Nephron (organoid): ENCODE results near the gene SNCAIP.

Experiments
- H3K27ac Mint-ChIP-seq, 3 experiments: 2 replicates each; pipeline ENCODE4 v1.8.0; 2020; ENCODE audit warnings: mixed read lengths in 3 of 3, mild to moderate bottlenecking in 2 of 3, moderate library complexity in 1 of 3
- H3K27me3 Mint-ChIP-seq: 2 replicates; pipeline ENCODE4 v1.8.0; 2021; ENCODE audit warnings: low read depth, mild to moderate bottlenecking, moderate library complexity, mixed read lengths
- H3K36me3 Mint-ChIP-seq: 2 replicates; pipeline ENCODE4 v1.8.0; 2020; ENCODE audit warnings: low read depth, mixed read lengths
- H3K4me1 Mint-ChIP-seq: 2 replicates; pipeline ENCODE4 v1.8.0; 2020; ENCODE audit warnings: mixed read lengths
- H3K4me3 Mint-ChIP-seq, 3 experiments: 2 replicates each; pipeline ENCODE4 v1.8.0; 2020; ENCODE audit warnings: mild to moderate bottlenecking in 3 of 3, mixed read lengths in 3 of 3, moderate library complexity in 2 of 3
- H3K9me3 Mint-ChIP-seq: 2 replicates; pipeline ENCODE4 v1.8.0; 2020; ENCODE audit warnings: mixed read lengths
- TF ChIP-seq, protein P1 (sequence below), 3 experiments: fragments of 200-600 bp; sonication (generic); IDR thresholded peaks; one replicate each; pipeline ENCODE4 v1.5.0; 2021; ENCODE audit warnings: antibody characterized with exemption in 3 of 3; ENCODE audit not compliant: unreplicated experiment in 3 of 3

SNCAIP gene

DNA sequence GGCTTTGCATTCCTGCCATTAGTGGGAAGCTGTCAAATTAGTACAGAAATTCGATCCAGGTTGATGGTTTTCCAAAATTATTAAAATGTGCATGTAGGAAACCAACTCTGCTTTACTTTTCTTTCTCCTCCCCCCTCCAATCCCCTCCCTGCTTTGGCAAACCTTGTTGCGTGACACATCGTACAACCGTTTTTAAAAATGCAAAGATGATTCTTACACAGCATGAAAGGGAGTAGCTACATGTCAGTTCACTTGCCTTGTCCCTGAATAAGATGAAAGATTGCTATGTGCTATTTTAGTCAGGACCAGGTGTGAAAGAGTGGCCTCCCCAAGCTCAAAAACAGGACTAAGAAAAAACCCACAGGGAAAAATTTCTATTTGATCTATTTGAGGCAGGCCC lies 11.7 kb downstream of the SNCAIP start:
- H3K27ac Mint-ChIP-seq, result peak overlapping the region in 1 of 3 experiments; percentile 73
- peaks cover 4% of the 10 kb centered on the region for H3K27me3 Mint-ChIP-seq
- TF ChIP-seq, protein P1, sequence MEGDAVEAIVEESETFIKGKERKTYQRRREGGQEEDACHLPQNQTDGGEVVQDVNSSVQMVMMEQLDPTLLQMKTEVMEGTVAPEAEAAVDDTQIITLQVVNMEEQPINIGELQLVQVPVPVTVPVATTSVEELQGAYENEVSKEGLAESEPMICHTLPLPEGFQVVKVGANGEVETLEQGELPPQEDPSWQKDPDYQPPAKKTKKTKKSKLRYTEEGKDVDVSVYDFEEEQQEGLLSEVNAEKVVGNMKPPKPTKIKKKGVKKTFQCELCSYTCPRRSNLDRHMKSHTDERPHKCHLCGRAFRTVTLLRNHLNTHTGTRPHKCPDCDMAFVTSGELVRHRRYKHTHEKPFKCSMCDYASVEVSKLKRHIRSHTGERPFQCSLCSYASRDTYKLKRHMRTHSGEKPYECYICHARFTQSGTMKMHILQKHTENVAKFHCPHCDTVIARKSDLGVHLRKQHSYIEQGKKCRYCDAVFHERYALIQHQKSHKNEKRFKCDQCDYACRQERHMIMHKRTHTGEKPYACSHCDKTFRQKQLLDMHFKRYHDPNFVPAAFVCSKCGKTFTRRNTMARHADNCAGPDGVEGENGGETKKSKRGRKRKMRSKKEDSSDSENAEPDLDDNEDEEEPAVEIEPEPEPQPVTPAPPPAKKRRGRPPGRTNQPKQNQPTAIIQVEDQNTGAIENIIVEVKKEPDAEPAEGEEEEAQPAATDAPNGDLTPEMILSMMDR (IDR thresholded peaks at IDR 0.05; ENCODE audit: unreplicated experiment in 3 of 3), result no peak
- H3K9me3 Mint-ChIP-seq, result no peaks in the 10 kb centered on the region
- H3K4me3 Mint-ChIP-seq, result no peak overlapping the region
- peaks cover 59% of the 10 kb centered on the region for H3K4me1 Mint-ChIP-seq
- H3K36me3 Mint-ChIP-seq, result peaks cover 11% of the 10 kb centered on the region

DNA sequence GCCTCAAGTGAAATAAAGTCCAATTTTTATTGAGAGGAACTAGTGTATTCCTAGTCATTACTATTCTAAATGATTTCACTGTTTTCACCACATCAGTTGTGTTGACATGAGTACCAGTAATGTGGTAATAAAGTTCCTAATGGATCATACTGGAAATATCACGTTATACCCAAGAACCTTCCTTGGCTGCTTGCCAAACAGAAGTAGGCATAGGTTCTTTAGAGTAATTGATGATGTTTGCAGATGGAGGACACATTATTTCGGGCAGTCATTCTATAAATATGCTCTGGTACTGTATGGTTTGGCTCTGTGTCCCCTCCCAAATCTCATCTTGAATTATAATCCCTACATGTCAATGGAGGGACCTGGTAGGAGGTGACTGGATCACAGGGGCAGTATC lies 15.1 kb downstream of the SNCAIP start:
- Mint-ChIP-seq H3K27ac (no peak overlapping the region), H3K4me3 (no peak overlapping the region), H3K27me3 (no peaks in the 10 kb centered on the region), H3K9me3 (no peaks in the 10 kb centered on the region), H3K36me3 (no peaks in the 10 kb centered on the region), H3K4me1 (peaks cover 34% of the 10 kb centered on the region)
- TF ChIP-seq, protein P1 (IDR thresholded peaks at IDR 0.05; ENCODE audit: unreplicated experiment in 3 of 3), result no peak

DNA sequence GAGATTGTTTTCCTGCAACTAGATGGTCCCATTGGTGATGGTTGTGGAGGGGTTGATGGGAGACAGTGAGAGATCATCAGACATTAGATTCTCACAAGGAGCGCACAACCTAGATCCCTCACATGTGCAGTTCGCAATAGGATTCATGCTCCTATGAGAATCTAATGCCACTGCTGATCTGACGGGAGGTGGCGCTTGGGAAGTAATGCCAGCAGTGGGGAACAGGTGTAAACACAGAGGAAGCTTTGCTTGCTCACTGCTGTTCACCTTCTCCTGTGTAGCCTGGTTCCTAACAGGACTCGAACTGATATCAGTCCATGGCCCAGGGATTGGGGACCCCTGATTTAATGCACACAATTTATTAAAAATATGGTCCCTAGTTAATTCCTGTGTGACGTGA lies 18.8 kb downstream of the SNCAIP start:
- H3K27me3 Mint-ChIP-seq, result no peaks in the 10 kb centered on the region
- TF ChIP-seq, protein P1 (IDR thresholded peaks at IDR 0.05; ENCODE audit: unreplicated experiment in 3 of 3), result no peak
- H3K36me3 Mint-ChIP-seq, result peaks cover 4% of the 10 kb centered on the region
- peaks cover 15% of the 10 kb centered on the region for H3K4me1 Mint-ChIP-seq
- H3K27ac Mint-ChIP-seq, result no peak overlapping the region
- no peaks in the 10 kb centered on the region for H3K9me3 Mint-ChIP-seq
- no peak overlapping the region for H3K4me3 Mint-ChIP-seq

DNA sequence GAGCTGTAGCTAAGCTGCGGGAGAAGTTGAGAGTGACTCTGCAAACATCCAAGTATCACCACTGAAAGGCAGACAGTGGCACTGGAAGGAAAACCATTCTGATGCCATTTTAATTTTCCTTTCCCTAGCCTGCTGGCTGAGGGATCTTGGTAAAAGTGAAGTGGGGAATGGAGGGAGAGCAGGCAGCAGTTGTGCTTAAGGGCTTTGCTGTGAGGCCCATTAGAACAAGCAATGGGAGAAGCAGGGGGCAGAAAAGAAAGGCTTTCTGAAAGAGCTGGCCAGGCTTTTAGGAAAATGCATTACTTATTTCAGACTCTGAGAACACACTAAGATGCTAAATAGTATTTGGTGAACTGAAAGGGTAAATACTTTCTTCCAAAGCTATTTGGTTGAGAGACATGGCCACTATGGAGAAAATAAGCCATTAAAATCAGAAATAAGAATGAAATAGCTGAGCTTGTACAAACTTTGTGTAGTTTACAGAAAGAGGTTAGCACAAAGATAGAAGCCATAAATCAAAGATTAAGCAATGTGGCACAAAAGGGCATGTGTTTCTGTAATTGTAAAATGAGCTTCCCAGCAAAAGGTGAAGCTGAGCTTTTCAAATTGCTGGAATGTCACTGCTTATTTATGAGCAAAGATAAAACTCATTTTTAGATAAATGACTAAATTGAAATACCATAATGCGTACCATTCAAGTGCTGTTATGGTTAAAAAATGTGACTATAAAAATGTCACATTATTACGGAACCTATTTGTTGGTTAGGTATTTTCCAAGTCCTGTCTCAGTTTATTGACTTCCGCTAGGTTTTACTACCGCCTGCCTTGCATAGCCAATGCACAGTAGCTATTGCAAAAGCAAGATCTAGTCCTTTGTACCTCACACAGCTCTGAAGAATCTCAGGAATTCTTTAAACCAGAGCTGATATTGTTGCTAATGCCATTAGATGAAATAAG lies 20.8 kb downstream of the SNCAIP start:
- Mint-ChIP-seq H3K36me3 (peaks cover 9% of the 10 kb centered on the region), H3K9me3 (no peaks in the 10 kb centered on the region), H3K4me3 (no peak overlapping the region), H3K4me1 (peaks cover 15% of the 10 kb centered on the region), H3K27me3 (no peaks in the 10 kb centered on the region), H3K27ac (peak overlapping the region; percentile 2 to 76 (median 19))
- TF ChIP-seq, protein P1 (IDR thresholded peaks at IDR 0.05; ENCODE audit: unreplicated experiment in 3 of 3), result no peak

DNA sequence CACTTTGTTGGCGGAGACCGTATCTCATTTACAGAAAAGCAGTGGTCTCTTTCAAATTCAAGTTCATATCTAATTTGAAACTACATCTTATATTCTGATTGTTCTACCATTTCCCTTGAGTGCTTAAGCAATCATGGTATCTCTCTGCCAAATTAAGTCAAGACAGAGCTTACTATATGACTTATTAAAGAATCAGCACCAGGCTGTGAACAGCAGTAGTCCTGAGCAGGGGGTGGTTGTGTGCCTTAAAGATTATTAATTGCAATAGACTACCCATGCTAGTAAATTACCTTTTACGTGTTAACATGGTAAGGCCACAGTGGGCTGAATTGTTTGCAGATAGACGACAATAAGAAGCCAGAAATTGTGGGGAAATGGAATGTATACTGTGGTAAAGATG lies 21.5 kb downstream of the SNCAIP start:
- no peaks in the 10 kb centered on the region for H3K27me3 Mint-ChIP-seq
- H3K9me3 Mint-ChIP-seq, result no peaks in the 10 kb centered on the region
- H3K4me3 Mint-ChIP-seq, result no peak overlapping the region
- H3K27ac Mint-ChIP-seq, result peak overlapping the region in 1 of 3 experiments; percentile 76
- H3K36me3 Mint-ChIP-seq, result peaks cover 9% of the 10 kb centered on the region
- peaks cover 15% of the 10 kb centered on the region for H3K4me1 Mint-ChIP-seq
- TF ChIP-seq, protein P1 (IDR thresholded peaks at IDR 0.05; ENCODE audit: unreplicated experiment in 3 of 3), result no peak

DNA sequence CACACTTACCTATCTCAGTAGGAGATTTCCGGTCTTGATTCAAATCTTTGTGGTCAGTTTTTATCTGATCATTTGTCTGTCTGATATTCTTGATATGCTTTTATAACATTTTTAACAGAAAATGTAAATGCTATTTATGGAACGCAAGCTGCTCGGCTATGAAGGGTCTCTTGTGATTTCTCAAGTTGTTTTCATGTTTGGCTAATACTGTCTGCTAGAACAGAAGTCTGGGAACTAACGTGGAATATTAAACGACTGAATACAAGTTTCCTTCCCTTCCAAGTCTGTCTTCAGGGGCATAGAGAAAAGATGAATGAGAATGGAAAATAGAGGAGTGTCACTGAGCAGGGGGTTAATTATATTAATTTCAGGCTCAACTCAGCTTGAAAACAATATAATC lies 27.6 kb downstream of the SNCAIP start:
- H3K9me3 Mint-ChIP-seq, result no peaks in the 10 kb centered on the region
- H3K36me3 Mint-ChIP-seq, result peaks cover 12% of the 10 kb centered on the region
- no peak overlapping the region for H3K4me3 Mint-ChIP-seq
- TF ChIP-seq, protein P1 (IDR thresholded peaks at IDR 0.05; ENCODE audit: unreplicated experiment in 3 of 3), result no peak
- peaks cover 9% of the 10 kb centered on the region for H3K4me1 Mint-ChIP-seq
- no peaks in the 10 kb centered on the region for H3K27me3 Mint-ChIP-seq
- no peak overlapping the region for H3K27ac Mint-ChIP-seq
